ENCODE measurements around the gene FNBP1. TPM values are rescaled to one million over a fixed set of nuclear protein-coding genes. Genes with fewer than 3 reads are reported as not detected.
A peak's percentile ranks its signal among the peaks of the same experiment; 100 is the strongest.

The FNBP1 gene
- total and polyA plus RNA-seq, 2 experiments from 2014 or later = 26.6 to 28.8 TPM

DNA sequence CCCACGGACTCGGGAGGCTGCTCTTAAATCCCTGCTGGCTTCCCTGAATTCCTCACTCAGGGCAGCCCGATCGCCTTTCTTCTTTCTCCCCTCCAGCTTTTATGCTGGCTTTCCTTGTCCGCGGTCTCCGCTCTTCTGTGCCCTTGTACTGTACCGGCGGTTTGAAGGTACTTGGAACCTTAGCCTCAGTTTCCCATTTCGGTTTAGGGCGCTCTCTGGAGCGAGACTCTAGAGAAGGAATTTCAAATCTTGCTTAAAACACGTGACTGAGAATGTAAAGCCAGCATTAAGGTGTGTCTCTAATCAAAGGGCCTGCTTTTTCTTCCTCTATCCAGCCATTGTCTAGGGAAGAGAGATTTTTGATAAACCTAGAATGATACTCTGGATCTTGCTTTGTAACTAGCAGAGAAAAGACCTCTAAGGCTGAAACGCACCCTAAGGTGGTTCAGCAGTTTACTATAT, 11.4 kb upstream of the FNBP1 start (continued):
- TF ChIP-seq, protein P1, sequence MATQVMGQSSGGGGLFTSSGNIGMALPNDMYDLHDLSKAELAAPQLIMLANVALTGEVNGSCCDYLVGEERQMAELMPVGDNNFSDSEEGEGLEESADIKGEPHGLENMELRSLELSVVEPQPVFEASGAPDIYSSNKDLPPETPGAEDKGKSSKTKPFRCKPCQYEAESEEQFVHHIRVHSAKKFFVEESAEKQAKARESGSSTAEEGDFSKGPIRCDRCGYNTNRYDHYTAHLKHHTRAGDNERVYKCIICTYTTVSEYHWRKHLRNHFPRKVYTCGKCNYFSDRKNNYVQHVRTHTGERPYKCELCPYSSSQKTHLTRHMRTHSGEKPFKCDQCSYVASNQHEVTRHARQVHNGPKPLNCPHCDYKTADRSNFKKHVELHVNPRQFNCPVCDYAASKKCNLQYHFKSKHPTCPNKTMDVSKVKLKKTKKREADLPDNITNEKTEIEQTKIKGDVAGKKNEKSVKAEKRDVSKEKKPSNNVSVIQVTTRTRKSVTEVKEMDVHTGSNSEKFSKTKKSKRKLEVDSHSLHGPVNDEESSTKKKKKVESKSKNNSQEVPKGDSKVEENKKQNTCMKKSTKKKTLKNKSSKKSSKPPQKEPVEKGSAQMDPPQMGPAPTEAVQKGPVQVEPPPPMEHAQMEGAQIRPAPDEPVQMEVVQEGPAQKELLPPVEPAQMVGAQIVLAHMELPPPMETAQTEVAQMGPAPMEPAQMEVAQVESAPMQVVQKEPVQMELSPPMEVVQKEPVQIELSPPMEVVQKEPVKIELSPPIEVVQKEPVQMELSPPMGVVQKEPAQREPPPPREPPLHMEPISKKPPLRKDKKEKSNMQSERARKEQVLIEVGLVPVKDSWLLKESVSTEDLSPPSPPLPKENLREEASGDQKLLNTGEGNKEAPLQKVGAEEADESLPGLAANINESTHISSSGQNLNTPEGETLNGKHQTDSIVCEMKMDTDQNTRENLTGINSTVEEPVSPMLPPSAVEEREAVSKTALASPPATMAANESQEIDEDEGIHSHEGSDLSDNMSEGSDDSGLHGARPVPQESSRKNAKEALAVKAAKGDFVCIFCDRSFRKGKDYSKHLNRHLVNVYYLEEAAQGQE (IDR thresholded peaks at IDR 0.05; ENCODE audit: unreplicated experiment) = no peak

DNA sequence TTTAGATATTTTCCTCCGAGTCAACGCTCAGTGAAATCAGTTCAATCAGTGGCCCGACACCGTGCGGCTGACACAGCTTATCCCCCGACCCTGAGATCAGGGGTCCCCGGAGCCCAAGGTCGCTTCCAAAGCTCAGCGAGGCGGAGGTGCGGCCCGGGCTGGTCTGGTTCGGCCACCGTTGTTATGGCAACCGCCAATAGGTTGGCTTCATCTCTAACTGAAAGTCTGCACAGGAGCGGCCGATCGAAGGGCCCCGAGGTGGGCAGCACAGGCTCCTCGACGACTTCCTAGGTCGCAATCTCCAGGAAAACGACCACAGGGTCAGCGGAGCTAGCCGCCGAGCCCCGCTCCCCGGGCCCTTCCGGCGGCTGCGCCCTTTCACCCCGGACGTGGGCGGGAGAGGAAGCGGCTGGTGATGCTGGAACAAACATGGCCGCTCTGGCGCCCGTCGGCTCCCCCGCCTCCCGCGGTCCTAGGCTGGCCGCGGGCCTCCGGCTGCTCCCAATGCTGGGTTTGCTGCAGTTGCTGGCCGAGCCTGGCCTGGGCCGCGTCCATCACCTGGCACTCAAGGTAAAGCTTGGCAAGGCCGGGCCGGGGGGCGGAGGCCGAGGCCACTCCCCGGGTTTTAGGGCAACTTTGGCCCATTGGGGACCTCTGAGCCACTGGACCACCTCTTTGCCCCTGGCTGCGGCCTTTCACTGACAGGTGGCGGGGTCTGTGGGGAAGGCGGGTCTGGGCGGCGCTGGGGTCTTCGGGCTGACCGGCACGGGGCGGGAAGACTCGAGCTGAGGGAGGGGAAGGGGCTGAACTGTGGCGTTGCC, 10.7 kb upstream of the FNBP1 start, which contains the start of gene GPR107:
Gene GPR107, plus strand, starts transcription at position 403 of the 821 bp plus-strand sequence. Its CDS starts 27 bp downstream, at position 430.
- Histone ChIP-seq H3K79me2 (replicated peaks; ENCODE audit: insufficient read depth) (peaks cover 50% of the 10 kb centered on the region), H3K36me3 (ENCODE audit: insufficient read depth) (no peaks in the 10 kb centered on the region), H3K4me2 (peak within 1 kb of the TSS; percentile 94), H3F3A (replicated peaks; ENCODE audit: low read depth) (0 out of 2 replicates have a peak, but pooled peaks cover 7% of the 10 kb centered on the region), H3K4me1 (ENCODE audit: insufficient read depth) (peaks cover 32% of the 10 kb centered on the region; the same call in 1 of the 2 replicates), H2AFZ (peak within 1 kb of the TSS; percentile 98), H3K27me3 (ENCODE audit: insufficient read depth) (no peaks in the 10 kb centered on the region), H3K27ac (ENCODE audit: low read depth) (peak within 1 kb of the TSS; percentile 79), H3K4me3 (peak within 1 kb of the TSS; percentile 98), H3K9me2 (ENCODE audit: insufficient read depth) (no peaks in the 10 kb centered on the region), H4K20me1 (replicated peaks; ENCODE audit: insufficient read depth) (no peaks in the 10 kb centered on the region)
- peak within 1 kb of the TSS; percentile 96 for H3K4me3 Mint-ChIP-seq
- DNase-seq (ENCODE audit: low spot score) (peak; percentile 83), ATAC-seq (peak; percentile 92)
- H3K27ac Mint-ChIP-seq = peak within 1 kb of the TSS; percentile 83
- peaks cover 1% of the 10 kb centered on the region; the same call in 1 of the 3 replicates for H3K36me3 Mint-ChIP-seq (ENCODE audit: low read depth)
- H3K9me3 Mint-ChIP-seq = no peaks in the 10 kb centered on the region
- peaks cover 3% of the 10 kb centered on the region for H3K27me3 Mint-ChIP-seq (ENCODE audit: insufficient read depth, low read depth, poor library complexity)
- peaks cover 14% of the 10 kb centered on the region for H3K4me1 Mint-ChIP-seq
- TF ChIP-seq, protein P2, sequence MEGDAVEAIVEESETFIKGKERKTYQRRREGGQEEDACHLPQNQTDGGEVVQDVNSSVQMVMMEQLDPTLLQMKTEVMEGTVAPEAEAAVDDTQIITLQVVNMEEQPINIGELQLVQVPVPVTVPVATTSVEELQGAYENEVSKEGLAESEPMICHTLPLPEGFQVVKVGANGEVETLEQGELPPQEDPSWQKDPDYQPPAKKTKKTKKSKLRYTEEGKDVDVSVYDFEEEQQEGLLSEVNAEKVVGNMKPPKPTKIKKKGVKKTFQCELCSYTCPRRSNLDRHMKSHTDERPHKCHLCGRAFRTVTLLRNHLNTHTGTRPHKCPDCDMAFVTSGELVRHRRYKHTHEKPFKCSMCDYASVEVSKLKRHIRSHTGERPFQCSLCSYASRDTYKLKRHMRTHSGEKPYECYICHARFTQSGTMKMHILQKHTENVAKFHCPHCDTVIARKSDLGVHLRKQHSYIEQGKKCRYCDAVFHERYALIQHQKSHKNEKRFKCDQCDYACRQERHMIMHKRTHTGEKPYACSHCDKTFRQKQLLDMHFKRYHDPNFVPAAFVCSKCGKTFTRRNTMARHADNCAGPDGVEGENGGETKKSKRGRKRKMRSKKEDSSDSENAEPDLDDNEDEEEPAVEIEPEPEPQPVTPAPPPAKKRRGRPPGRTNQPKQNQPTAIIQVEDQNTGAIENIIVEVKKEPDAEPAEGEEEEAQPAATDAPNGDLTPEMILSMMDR (conservative IDR thresholded peaks at IDR 0.05; ENCODE audit: low read depth in 2 of 2) = no peak
- TF ChIP-seq, protein P1 (IDR thresholded peaks at IDR 0.05; ENCODE audit: unreplicated experiment) = peak; percentile 22
- TF ChIP-seq EZH2phosphoT487 (IDR thresholded peaks at IDR 0.05; ENCODE audit: unreplicated experiment) = no peak
- TF ChIP-seq EZH2 (IDR thresholded peaks at IDR 0.05; ENCODE audit: low read depth, unreplicated experiment) = no peak
- no peak for TF ChIP-seq JUNB (IDR thresholded peaks at IDR 0.05; ENCODE audit: unreplicated experiment)
- TF ChIP-seq NANOG (IDR thresholded peaks at IDR 0.05; ENCODE audit: borderline replicate concordance) = no peak
- no peak for TF ChIP-seq CREB1 (CRISPR knock-in tag; IDR thresholded peaks at IDR 0.05; ENCODE audit: low read depth)
- TF ChIP-seq STAT1 (IDR thresholded peaks at IDR 0.05; ENCODE audit: unreplicated experiment) = no peak
